Fibroblast of skin of abdomen (primary cell): ENCODE data around the gene RNASE8.

Source experiments
- DNase-seq: peaks from one replicate; pipeline ENCODE4 v3.0.0-alpha.2; 2013

RNASE8 gene

GRCh38 chr14:21054123-21054767 is 3.4 kb upstream of the RNASE8 start:
- DNase-seq = no peak

DNA sequence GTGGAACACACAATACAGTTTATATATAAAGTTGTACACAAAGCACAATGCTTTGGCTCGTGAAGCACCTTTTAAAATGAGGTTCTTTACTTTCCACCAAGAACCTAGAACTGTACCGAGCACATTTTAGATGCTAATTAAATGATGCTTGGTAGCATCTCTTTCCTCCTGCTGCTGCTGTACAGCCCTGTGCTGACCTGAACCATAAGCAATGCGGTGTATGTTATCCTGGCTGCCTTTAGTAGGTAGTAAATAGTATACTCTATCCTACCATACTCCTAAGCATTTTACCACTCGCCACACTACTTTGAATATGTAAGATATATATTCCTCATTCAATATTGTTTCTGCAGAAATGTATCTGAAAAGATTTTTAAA is 2.9 kb upstream of the RNASE8 start:
- DNase-seq = no peak

- DNase-seq = no peak
Measured at GRCh38 chr14:21055432-21056117, 2.0 kb upstream of the RNASE8 start.

- peak; percentile 69 for DNase-seq
Measured at GRCh38 chr14:21056520-21057163, 980 bp upstream of the RNASE8 start.

DNA sequence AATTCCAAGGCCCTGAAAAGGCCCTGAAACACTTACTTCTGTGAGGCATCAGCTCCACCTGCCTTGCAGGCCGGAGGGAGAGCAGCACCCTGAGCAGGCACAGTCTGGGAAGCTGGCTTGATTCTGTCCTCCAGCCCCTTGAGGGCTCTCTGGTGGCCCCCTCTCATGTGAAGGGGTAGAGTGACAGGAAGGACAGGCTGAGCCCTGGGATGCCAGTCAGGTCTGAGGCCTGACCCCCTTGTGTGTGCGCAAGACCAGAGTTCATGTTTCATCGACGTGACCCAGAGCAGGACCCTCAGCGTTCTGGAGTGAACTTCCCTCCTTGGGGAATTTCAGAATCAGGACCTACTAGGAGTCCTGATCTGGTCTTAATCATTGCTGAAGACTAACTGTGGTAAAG is 1.3 kb downstream of the RNASE8 start:
- DNase-seq = no peak

DNA sequence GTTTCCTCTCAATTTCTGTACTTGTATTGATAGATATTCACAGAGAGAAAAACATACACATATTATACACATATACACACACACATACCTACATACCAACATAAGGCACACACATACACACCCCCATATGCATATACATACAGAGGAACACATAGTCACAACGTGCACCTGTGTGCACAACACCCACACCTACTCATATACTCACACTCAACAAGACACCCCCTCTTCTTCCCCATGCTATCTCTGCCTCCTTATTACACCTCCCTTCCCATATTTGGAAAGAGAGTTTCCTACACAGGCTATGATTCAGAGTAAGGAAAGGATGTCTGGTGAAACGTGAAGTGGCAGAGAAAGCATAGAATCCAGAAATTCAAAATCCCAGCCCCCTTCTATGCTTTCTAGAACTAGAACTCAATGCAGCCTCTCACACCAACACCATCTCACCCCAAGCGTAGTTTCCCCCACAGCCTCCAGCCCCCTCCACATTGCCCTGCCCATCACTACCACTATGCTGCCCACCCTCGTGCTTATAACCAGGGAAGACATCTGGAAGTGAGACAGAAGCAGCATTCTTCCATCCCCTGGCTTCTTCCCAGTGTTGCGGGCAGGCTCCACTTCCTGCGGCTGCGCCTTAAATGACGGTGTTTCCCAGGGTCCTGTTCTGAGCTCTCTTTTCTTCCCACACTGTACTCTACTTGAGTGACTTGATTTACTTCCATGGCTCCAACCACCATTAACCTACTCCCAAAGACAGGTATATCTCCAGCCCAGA is 2.4 kb downstream of the RNASE8 start:
- DNase-seq = peak; percentile 48

- DNase-seq = no peak
Measured at GRCh38 chr14:21060614-21061346, 3.2 kb downstream of the RNASE8 start.

- DNase-seq = no peak
Measured at GRCh38 chr14:21061347-21061668, 3.7 kb downstream of the RNASE8 start.

DNA sequence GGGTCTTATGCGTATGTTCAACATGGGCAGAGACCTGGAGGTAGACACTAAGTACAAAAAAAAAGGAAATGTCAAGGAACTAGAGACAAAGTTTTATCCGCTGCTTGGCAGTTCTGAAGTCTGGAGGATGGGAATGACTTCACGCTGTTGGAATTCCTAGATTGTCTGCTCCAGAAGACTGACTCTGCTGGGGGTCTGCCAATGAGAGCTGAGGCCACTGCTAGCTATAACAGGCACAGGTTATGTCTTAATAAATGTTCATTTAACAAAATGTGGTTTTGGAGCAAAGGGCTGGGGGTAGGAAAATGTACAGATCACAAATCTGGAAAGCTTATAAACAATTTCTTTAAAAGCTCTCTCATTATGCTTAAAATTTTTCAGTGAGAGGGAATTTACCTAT is 5.9 kb downstream of the RNASE8 start:
- DNase-seq = peak; percentile 93

DNA sequence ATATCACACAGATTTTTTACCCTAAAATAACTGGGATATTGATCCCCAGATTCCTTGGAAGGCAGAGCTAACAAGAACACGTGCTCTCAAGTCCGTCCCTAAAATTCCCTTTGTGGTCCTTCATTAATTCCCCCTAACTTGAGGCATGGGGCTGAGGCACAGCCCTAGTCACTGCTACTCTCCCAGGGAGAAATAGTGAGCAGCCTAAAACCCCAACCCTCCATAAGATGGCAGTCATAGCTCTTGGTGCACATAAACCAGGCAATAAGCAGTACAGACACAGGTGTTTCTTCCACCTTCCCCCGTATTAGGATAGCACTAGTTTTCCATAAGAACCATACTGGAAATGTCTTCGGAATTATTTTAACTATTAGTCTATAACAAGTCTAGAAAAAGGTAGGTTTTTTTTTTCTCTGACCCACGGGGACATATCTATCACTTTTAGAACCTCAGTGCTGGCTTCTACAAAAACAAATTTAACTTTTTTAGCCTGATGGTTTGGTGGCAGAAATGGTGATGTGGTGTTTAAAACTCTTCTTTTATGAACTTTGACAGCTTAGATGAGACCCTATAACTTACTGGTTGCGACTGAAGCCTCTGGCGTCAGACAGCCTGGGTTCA is 9.4 kb downstream of the RNASE8 start:
- DNase-seq = no peak

DNA sequence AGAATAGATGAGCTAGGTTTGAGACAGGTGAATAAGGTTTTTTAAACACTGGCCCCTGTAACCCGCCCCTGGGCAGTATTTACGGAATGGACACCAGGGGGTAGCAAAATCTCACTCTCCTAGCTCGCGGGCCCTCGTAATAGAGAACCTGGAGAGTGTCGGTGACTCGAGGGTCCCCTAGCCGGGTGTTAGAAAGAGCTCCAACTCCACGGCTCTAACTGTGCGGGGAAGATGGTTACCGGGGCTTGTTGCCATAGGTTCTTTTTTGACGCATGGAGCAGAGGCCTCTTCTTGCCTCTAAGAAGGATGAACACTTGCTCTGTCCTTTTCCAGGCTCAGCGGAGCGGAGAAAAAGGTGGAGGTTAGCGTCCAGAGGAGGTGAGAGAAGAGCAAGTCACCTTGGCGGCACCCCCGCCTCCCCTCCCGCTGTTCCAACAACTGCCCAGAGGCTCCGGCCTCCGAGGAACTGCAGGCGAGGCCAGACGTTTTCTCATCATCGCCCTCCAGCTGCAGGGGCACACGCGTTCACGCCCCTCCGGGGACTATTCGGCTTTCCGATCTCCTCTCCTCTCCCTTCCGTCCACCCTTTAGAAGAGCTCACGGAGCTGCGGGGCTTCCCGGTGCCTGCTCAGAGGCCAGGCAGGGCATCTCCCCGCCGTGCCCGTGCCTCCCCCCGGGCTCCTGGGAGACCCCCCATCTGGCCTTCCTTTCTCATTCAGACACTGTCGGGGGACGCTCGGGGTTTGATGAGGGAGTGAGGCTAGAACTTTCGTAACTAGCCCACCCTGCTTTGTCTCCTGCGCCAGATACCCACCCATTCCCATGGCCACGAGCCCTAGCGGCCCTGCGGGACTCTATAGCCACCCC is 11.1 kb downstream of the RNASE8 start:
- DNase-seq = peak; percentile 63

DNA sequence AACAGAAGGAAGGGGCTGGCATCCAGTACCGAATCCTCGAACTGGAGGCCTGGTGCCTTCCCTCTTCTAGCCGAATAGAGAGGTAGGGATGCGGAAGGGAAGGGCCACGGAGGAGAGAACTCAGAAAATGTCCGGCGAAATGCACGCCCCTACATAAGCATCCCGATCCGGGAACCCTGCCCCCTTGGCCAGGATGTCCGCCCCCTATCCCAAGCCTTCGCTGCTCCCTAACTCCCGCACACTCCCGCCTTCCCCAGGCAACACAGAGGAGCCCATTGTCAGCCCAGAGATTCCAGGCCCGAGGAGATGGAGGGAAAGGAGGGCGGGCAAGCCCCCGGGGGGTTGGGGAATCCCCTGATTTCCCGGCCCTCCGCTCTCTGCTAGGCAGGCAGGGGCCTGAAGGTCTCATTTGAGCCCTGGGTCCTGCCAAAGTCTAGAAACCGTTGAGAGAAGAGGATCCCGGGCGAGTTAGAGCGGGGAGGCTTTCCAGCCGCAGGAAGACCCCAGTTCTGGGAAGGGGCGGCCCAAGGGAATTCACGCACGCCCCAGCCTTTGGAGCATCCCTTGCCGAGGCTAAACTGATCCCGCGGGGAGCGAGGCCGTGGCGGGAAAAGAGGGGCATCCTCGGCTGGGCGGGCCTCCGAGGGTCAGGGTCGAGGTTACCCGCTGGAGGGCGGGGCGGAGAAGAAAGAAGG is 11.9 kb downstream of the RNASE8 start:
- peak; percentile 54 for DNase-seq

DNA sequence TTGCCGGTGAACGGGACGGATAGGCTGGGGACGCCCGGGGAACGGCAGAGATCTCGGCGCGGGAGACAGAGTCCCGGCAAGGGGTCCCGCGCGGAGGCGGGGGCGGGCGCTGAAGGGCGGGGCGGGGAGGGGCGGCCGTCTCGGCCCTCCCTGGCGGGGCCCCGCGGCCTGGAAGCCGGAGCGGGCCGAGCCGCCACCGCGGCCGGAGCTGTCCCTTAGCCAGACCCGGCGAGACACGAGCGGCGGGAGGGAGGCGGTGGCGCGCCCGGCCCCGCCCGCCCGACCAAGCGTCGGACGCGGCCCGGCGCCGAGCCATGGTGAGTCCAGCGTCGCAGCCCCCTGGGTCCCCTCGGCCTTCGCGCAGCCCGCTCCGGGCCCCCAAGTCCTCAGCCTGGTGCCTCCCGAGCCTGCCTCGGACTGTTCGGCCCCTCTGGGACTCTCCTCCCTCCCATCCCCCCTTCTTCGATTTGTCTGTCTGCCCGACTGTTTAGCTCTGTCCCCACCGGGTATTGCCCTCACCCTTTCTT is 12.5 kb downstream of the RNASE8 start, which contains the start of gene ARHGEF40:
TSS of gene ARHGEF40 (plus strand) at position 222 of the 527 bp plus-strand sequence. CDS start at position 315, 93 bp downstream.
- peak; percentile 62 for DNase-seq

- peak; percentile 49 for DNase-seq
Measured at GRCh38 chr14:21070610-21071224, 13.1 kb downstream of the RNASE8 start.

DNA sequence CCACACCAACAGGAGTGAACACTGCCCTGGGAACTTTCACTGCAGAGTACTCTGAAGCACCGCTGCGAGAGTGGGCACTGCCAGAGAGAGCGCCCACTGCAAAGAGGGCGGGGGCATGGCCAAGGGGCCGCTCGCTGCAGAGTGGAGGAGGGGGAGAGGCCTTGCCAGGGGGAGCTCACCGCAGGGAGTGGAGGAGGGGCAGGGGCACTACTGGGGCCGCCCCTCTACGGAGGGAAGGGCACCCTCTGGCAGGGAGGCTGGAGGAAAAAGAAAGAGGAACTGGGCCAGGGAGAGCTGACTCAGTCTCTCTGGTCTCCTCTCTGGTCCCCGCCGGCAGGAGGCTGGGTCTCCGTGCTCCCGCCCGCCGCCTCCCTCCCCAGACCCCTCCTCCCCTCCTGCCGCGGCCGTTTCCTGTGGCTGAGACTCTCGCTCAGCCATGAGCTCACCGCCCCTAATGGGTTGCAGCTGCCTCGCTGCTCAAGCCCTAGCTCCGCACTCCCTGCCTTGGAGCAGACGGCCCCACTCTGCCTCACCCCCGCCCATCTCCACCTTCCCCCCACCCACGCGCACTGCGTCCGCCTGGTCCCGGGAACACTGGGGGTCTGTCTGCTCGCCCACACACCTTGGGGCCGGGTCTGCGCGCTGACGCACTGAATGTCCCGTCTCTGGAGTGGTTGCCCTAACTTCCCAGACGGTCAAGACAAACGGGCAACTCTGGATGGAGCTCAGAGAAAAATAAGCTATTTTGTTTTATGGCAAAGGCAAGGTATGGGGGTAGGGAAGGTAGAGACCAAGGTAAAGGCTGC is 13.8 kb downstream of the RNASE8 start:
- peak; percentile 97 for DNase-seq

DNA sequence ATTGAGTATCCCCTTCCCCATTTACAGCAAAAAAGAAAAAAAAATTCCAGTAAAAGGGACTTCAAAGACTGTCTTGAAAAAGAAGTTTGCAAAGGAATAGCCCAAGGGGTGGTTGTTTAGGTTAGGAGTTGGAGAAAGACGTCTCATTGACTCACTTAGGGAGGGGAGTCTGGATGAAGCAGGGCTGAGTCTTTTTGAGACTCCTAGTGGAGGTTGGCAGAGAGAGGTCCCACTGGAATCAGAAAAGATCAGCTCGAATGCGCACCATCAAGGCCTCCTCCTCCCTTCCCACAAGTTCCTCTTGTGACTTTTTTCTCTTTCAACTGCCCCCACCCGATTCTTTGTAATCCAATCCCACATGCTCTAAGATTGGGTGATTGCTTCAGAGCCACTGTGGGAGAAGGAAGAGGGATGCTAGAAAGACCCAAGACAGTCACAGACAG is 14.4 kb downstream of the RNASE8 start:
- DNase-seq = peak; percentile 81

DNA sequence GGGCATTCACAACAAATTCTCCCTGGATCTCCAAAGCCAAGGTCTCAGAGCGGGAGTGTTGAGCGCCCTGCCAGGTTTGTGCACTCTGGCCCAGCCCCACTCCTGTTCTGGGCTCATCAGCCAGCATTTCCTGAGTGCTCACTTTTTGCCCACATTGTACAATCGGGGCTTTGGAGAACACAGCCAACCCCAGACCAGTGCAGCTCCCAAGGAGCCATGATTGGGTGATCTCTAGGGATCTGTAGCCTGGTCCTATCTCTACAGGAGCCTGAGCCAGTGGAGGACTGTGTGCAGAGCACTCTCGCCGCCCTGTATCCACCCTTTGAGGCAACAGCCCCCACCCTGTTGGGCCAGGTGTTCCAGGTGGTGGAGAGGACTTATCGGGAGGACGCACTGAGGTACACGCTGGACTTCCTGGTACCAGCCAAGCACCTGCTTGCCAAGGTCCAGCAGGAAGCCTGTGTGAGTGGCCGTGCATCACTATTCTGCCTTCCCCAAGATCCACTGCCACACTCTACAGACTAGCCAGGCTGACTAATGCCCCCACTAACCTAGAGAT is 15.2 kb downstream of the RNASE8 start:
- DNase-seq = no peak

DNA sequence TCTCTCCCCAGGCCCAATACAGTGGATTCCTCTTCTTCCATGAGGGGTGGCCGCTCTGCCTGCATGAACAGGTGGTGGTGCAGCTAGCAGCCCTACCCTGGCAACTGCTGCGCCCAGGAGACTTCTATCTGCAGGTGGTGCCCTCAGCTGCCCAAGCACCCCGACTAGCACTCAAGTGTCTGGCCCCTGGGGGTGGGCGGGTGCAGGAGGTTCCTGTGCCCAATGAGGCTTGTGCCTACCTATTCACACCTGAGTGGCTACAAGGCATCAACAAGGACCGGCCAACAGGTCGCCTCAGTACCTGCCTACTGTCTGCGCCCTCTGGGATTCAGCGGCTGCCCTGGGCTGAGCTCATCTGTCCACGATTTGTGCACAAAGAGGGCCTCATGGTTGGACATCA is 16.3 kb downstream of the RNASE8 start:
- DNase-seq = no peak
